GM19328 (cell line): ENCODE results near the gene HIP1.
"Not testable (repeated sequence)": the region's sequence is repeated elsewhere in the genome, so short reads cannot be mapped to it uniquely, and the experiment has no call there.

ENCODE experiments used
- ATAC-seq: cut with Tn5 transposase; IDR thresholded peaks from one replicate; pipeline ENCODE4 v1.9.1; 2021; ENCODE audit warnings: mild to moderate bottlenecking, moderate library complexity; ENCODE audit not compliant: unreplicated experiment

HIP1 gene

DNA sequence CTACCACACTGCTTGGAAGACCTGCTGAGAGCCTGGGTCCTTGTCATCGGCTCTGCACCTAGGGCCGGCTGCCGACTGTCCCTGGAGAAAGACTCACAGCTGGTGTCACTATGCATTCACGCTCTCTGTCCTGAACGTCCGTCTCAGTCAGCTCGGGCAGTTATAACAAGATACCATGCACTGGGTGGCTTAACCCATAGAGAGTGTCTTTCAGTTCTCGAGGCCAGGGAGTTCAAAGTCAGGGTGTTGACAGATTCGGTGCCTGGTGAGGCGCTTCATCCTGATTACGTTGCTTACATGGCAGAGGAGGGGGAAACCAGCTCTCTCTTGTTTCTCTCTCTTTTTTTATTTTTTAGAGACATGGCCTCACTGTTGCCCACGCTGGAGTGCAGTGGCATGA, 155.5 kb downstream of the HIP1 start:
- no peak for ATAC-seq

DNA sequence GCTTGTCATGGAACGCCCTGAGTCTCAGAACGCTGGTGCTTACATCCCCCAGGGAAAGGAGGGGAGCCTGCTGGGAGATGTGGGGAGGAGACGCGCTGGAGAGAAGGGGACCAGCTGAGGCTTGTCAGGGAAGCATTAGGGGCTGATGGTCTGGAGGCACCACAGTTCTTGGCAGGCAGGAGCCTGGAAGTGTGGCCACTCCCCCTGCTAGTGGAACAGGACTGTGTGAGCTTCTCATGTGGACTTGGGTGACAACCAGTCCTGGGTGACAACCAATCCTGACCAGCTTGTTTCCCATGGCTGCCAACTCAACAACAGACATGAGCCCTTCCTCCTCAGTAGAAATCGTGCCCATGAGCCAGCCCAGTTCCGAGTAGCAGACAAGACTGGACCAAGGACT, 158.8 kb downstream of the HIP1 start:
- ATAC-seq, result no peak

DNA sequence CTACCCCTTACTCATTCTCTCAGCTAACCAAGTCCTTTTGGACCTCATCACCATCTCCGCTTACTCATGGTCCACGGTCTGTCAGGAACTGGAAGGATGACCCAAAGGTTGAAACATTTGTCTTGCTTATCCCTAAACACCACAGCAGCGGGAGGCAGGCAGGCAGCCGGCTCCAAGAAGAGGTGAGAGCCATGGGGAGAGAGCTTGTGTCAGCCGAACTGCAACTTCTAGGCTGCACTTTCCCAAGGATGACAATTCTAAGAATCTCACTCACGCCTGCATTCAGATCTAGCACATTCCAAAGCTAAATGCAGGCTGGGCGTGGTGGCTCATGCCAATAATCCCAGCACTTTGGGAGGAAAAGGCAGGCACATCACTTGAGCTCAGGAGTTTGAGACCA, 160.7 kb downstream of the HIP1 start:
- no peak for ATAC-seq

DNA sequence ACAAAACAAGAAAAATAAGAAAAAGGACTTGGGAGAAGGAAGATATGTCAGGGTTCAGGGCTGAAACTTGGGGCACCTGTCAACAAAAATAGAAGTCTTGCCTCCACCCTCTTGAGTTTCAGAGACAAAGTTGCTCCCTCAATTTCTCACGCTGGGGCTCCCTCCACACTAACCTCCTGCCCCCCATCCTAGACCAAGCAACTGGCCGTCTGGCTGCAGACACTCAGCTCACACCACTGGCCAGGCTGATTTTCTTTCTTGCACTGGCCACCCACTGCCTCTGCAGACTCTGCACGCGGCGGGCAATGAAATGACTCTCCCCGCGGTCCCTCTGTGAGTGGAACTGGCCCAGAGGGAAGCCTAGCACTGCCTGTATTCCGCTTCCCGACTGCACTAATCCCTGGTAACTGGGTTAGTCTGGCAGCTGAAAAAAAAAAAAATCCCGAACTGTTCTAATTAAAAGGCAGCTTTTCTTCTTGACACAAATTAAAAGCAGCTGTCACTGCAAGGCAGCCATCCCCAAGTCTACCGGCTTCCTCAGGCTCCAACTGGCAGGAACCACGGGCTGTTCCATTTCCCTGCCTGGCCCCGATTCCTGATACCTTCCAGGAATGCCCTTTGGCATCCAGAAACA, 163.1 kb downstream of the HIP1 start:
- ATAC-seq, result no peak

DNA sequence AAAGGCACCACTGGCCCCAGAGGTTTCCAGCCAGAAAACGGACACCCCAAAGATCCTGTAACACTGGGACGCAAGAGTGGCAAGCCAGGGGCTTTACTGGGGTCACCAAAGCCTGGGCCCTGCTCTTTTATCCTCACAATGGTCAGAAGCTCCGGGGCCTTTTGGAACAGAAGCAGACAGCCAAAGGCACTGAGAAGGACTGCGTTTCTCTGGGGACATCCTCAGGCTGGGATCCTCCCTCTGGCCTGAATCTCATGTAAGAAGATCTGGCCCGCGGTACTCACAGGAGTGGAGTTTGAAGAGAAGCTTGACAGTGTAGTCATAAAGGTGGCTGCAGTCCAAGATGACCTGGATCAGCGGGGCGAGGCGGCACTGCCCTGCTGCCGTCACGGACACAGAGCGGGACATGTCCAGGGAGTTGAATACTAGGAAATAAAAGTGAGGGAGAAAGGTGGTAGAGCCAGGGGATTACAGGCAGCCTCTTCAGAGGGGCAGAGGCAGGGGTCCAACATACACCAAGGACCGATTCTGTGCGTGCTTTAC, 165.2 kb downstream of the HIP1 start:
- ATAC-seq, result no peak

DNA sequence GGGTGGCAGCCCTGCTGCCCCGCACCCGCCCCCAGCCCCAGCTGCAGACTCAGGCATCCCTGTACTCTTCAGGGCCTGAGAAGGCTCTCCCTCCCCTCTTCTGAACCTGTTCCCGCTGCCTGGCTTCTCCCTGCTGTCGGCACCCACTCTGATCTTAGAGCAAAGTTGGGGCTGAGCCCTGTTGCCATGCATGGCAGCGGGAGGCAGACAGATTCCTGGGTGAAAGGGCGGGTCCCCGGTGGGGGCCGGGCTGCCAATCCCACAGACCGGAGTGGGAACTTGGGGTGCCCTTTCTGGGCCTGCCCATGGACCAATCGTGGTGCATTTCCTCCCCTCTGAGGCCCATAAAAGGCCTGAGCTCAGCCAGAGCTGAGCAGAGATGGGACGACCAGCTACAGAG, 165.9 kb downstream of the HIP1 start:
- no peak for ATAC-seq

DNA sequence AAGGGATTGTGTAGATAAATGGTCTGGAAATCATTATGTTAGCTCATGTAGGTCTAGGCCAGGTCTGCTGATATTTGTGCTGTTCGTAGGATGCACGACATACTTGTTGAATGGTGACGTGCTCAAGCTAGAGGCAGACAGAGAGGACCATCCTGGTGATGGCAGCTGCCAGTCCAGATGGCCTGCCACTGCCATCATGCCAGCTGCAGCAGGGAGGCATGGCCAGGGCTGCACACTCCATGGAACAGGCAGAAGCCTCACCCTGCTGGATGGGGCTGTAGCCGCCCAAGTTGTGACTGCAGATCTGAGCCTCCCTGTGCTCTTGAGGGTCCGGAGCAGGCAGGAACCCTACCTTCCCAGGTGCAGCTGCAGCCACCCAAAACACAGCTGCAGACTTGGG, 166.3 kb downstream of the HIP1 start:
- no peak for ATAC-seq

DNA sequence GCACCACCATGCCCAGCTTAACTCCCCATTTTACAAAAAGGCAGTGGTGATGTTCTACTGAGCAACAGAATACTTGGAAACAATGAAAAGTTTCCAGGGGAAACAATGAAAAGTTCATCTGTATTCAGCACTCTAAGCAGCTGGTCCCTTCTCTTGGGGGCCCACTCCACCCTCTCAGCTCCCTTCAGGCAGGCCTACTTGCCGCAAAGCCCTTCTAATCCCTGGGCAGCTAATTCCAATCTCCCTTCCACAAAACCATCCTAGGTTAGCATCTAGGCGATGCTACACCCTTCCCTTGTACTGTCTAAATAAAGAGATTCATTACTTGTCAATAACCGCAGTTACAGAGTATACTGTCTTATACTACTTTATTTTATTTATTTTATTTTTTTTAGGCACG, 167.5 kb downstream of the HIP1 start:
- no peak for ATAC-seq

DNA sequence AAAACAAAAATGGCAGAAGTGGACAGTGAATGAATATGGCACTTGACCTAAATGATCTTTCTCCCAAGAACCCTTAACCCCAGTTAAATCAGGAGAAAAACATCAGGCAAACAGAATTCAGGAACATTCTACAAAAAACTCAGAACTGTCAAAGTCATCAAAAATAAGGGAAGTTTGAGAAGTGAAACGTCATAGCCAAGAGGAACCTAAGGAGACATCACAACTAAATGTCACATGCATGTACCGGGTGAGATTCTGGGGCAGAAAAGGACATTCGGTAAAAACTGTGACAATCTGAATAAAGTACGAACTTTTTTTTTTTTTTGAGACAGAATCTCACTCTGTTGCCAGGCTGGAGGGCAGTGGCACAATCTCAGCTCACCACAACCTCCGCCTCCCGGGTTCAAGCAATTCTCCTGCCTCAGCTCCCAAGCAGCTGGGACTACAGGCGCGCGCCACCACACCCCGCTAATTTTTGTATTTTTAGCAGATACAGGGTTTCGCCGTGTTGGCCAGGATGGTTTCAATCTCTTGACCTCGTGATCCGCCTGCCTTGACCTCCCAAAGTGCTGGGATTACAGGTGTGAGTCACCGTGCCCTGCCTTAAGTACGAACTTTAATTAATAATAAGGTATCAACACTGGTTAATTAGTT, 169.0 kb downstream of the HIP1 start:
- not testable (repeated sequence) for ATAC-seq

DNA sequence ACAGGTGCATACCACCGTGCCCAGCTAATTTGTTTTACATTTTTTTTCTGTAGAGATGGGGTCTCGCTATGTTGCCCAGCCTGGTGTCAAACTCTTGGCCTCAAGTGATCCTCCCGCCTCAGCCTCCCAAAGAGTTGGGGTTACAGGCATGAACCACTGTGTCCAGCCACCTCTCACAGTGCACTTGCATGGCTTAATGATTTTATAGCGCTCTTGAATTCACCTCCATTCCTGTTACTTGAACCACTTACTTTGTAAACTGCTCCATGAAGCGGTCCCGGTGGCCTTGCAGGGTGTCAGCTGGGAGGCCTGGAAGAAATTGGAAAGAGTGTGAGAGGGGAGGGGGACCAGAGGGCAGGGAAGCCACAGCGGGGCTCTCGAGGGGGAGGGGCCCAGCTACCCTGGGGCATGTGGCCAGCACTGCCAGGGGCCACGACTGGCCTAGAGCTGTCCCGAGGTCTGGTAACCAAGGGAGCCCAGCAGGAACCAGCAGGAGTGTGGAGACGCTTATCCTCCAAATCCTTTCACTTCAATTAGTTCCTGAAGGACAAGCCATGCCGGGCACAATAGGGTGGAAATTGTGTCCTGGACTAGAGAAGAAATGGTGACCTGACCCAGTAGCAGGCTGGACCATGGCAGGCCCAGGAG, 170.7 kb downstream of the HIP1 start:
- no peak for ATAC-seq

DNA sequence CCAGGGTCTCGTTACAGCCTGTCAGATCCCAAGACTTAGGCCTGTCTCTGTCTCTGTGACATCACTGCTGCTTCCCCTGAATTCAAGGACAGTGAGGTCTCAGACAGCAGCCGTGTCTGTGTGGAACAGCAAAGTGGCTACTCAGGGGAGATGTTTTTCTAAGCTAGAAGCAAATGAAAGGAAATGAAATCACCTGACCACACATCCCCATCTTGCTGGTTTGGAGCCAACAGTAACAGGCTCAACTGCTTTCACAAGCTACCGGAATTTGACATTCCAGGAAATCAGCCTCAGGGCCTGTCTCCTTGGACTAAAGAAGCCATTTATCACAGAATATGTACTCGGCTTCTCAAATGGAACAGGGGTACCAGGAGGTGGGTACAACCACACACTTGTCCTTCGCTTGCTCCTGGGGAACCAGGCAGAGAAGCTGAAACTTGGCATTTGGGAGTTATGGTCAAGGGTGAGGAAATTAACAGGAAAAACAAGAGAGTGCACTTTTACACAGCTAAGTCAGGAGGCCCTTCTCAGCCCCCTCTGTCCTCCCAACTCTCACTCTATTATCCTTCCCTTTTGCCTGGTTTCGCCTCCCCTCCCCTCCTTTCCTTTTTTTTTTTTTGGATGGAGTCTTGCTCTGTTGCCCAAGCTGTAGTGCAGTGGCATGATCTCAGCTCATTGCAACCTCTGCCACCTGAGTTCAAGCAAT, 173.5 kb downstream of the HIP1 start:
- no peak for ATAC-seq

DNA sequence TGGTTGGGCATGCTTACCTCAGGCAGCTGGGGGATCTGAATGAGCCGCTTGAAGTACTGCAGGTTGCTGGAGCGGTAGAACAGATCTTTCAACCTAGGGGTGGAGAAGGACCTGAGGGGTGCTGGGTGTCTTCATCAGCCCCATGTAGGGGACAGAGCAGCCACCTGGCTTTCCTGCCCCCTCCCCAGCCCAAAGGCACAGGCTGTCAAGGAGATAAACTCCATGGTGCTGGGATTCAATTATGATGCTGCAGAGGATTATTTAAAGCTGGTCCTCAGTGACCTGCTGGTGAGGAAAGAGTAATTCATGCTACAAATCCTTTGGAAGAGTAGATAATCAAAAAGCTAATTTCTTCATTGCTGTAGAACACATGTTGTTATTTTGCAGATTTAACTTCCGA, 175.6 kb downstream of the HIP1 start:
- no peak for ATAC-seq

DNA sequence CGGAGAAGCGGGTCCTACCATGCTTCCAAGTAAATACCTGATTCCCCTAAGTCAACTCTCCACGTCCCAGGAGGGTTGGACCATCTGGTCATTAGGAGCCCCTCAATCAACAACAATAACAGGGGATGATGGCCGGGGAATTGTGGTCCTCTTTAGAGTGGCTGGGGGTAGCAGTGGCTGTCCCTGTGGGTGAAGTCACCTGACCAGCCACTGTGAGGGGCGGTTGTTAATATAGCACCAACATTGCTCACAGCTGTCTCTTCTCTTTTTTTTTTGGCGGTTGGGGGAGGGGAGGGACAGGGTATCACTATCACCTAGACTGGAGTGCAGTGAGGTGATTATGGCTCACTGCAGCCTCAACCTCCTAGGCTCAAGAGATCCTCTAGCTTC, 178.8 kb downstream of the HIP1 start:
- ATAC-seq, result no peak

DNA sequence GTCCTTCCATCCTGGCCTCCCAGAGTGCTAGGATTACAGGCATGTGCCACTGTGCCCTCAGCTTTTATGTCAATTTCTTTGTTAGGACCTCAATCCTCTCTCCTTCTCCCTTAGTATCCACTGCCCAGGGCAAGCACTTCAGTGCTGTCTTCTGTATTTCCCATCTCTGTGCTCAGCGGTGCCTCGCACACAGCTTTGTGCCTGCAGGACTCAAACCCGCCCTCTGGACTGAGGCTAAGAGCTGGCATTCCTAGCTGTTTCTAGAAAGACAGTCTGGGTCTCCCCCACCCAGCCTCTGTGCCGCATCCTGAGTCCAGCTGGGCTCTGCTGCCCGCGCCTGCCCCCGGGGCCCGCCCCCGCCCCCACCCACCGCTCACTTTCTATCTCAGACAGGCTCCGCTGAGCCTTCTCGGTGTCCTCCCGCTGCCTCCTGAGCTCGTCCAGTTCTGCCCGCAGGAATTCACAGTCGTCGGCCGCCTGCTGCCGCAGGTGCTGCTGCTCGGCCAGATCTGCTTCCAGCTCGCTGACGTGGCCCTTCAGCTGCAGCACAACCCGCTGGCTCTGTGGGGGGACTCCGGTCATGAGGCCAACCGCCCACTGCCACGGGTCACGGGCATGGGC, 179.3 kb downstream of the HIP1 start:
- ATAC-seq, result no peak

DNA sequence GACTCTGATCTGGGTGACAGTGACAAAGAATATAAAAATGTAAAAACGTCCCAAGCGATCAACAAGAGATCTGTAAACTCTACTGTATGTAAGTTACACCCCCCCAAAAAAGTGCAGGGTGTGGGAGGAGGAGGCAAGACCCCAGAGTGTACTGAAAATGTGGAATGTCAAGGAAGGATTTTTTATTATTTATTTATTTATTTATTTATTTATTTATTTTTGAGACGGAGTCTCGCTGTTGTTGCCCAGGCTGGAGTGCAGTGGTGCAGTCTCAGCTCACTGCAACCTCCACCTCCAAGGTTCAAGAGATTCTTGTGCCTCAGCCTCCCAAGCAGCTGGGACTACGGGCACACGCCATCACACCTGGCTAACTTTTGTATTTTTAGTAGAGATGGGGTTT, 181.9 kb downstream of the HIP1 start:
- not testable (repeated sequence) for ATAC-seq

DNA sequence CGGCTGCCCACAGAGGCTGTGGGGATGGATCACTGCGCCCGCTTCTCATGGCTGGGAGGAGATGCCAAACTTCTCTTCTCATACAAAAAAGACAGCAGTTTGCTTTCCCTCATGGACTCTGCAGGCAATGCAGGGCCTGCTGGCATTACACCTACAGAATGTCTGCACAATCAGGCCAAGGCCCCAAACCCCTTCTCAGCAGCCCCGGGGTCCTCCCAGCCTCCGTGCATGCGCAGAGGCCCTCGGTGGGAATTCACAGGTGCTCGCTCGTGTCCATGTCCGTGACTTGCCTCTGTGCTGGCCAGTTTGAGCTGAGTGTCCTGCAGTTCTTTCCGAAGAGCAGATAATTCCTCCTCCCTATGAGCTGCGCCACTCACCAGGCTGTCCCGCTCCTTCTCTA, 183.0 kb downstream of the HIP1 start:
- no peak for ATAC-seq

DNA sequence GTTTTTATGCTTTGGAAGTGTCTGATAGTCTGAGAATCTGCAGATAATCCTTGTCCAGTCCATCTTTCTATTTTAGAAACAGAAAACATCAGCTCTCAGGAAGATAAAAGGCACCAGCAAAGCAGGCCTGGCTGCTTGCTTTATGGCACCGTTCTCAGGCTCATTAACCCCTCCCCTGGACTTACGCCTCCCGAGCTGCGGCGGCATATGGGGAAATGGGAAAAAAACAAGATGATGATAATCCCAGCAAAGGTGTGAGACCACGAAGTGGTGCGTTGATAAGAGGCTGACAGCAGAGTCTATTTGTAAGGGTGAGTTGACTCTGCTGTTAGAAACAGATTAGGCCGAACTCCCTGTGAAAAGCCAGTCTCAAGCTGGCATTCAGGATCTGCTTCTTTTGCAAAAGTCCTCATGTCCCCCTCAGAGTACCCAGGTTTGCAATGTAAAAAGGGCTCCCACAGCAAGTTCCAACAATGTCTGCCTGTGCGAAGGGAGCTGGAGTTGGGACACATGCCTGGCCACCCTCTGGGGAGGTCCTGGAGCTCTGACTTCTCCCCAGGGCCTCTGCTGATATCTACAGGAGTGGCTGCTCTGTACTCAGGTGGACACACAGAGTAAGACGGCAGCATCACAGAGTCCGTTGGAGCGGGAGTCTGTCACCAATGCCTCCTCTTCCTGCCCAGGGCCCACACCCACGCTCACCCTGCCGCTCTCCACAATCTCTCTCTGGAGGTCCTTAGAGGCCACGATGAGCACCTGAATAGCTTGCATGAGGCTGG, 192.3 kb downstream of the HIP1 start:
- no peak for ATAC-seq

DNA sequence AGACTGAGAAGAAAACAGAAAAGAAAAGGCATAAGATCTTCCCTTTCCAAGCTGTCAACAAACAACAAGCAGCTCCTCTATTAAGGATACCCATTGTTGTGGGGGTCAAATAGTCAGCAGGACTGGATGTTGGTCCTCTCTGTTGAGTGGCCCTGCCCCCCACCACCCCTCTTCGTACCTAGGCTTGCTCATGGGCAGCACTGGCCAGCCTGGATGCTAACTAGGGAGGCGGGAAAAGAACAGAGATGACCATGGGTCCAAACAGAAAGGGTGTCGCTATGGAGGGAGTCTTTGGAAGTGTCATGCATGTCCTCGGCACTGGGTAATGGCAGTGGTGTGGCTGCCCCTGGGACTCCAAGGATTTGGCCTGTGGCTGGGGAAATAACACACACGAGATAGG, 201.0 kb downstream of the HIP1 start:
- no peak for ATAC-seq

DNA sequence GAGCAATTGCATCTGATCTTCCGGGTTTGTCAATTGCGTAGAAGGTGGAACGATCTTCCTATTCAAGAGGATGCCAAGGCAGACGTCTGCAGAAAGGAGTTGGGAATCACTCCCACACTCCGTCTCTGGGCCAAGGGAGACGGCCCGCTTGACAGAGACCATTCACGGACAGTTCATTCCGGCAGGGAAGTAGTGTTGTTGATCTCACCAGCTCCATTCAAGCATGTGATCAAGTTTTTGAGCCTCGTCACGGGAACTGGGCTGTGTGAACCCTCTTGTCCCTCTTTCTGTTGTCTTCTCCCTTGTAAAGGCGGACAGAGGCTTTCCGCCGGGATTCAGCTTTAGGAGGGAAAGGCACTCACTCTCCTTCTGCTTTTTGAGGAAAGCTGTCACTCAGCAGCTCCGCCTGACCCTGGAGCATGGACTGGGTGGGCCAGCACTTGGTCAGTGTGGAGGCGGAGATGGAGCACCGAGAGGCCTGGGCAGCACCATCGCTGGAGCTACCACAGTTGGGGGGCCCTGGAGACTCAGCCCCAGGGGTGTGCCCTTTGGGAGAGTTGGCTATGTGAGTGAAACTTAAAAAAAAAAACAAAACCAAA, 201.7 kb downstream of the HIP1 start:
- no peak for ATAC-seq

DNA sequence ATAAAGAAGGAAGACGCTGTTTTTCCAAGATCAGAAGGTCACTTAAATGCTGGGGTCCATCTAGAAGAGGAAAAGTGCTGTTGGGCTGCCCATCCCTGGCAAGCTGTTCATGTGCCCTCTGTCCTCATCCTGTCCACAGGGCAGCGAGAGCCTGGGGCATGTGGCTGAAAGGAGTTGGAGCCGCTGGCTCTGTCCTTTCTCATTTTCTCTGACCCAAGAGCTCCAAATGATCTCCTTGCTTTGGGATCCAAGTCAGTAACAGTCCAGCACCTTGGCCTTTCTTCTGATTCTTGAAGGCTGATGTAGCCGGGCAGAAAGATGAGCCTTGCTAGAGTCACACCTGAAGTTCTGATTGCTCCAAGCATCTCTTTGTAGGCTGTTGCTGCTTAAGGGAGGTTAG, 202.2 kb downstream of the HIP1 start:
- no peak for ATAC-seq
